Epidermal melanocyte (primary cell): ENCODE data around the gene ITGA7.

ENCODE experiments used
- DNase-seq: peaks from one replicate; pipeline ENCODE4 v3.0.0; 2011; ENCODE audit warnings: low spot score; ENCODE audit not compliant: insufficient read length

Gene ITGA7

GRCh38 chr12:55700255-55701018 is 7.3 kb downstream of the ITGA7 start:
- no peak for DNase-seq

GRCh38 chr12:55699471-55700055 is 8.1 kb downstream of the ITGA7 start:
- no peak for DNase-seq

GRCh38 chr12:55698965-55699364 is 8.7 kb downstream of the ITGA7 start:
- DNase-seq, result no peak

- DNase-seq, result no peak
Observed at GRCh38 chr12:55698241-55698955, 9.3 kb downstream of the ITGA7 start.

GRCh38 chr12:55697686-55698085 is 10.0 kb downstream of the ITGA7 start:
- no peak for DNase-seq

GRCh38 chr12:55696796-55697462 is 10.8 kb downstream of the ITGA7 start:
- DNase-seq, result no peak

GRCh38 chr12:55696141-55696540 is 11.6 kb downstream of the ITGA7 start:
- DNase-seq, result no peak

GRCh38 chr12:55695349-55695748 is 12.4 kb downstream of the ITGA7 start:
- no peak for DNase-seq

GRCh38 chr12:55694651-55695050 is 13.1 kb downstream of the ITGA7 start:
- no peak for DNase-seq

- no peak for DNase-seq
Observed at GRCh38 chr12:55694188-55694515, 13.6 kb downstream of the ITGA7 start.

- DNase-seq, result no peak
Observed at GRCh38 chr12:55693323-55694187, 14.1 kb downstream of the ITGA7 start.

GRCh38 chr12:55692631-55693322 is 14.9 kb downstream of the ITGA7 start:
- no peak for DNase-seq

- DNase-seq, result no peak
Observed at GRCh38 chr12:55688716-55689655, 18.7 kb downstream of the ITGA7 start.

GRCh38 chr12:55687746-55688145 is 20.0 kb downstream of the ITGA7 start:
- no peak for DNase-seq

- DNase-seq, result no peak
Observed at GRCh38 chr12:55686366-55687010, 21.2 kb downstream of the ITGA7 start.

GRCh38 chr12:55685671-55686070 is 22.0 kb downstream of the ITGA7 start:
- no peak for DNase-seq

GRCh38 chr12:55684761-55685370 is 22.8 kb downstream of the ITGA7 start:
- no peak for DNase-seq

- no peak for DNase-seq
Observed at GRCh38 chr12:55683676-55684075, 24.0 kb downstream of the ITGA7 start.
